Measurements from ENCODE around the gene IRGQ.

Gene IRGQ

GRCh38 chr19:43625918-43626579 is 30.1 kb upstream of the IRGQ start:
- TF ChIP-seq CTCF (conservative IDR thresholded peaks at IDR 0.05; ENCODE audit: control insufficient read depth, insufficient read depth, low read depth, low read length), result no peak
- peak; percentile 50 for DNase-seq (ENCODE audit: low read depth)
- H3K4me3 ChIP-seq (ENCODE audit: control insufficient read depth, low read depth, low read length), result no peak overlapping the region

GRCh38 chr19:43624933-43625332 is 29.0 kb upstream of the IRGQ start:
- H3K4me3 ChIP-seq (ENCODE audit: control insufficient read depth, low read depth, low read length), result no peak overlapping the region
- peak; percentile 61 for DNase-seq (ENCODE audit: low read depth)
- peak; percentile 17 for TF ChIP-seq CTCF (conservative IDR thresholded peaks at IDR 0.05; ENCODE audit: control insufficient read depth, insufficient read depth, low read depth, low read length)

- no peak for TF ChIP-seq CTCF (conservative IDR thresholded peaks at IDR 0.05; ENCODE audit: control insufficient read depth, insufficient read depth, low read depth, low read length)
- no peak overlapping the region for H3K4me3 ChIP-seq (ENCODE audit: control insufficient read depth, low read depth, low read length)
- DNase-seq (ENCODE audit: low read depth), result no peak
Measured at GRCh38 chr19:43623889-43624670, 28.1 kb upstream of the IRGQ start.

- TF ChIP-seq CTCF (conservative IDR thresholded peaks at IDR 0.05; ENCODE audit: control insufficient read depth, insufficient read depth, low read depth, low read length), result no peak
- DNase-seq (ENCODE audit: low read depth), result no peak
- no peak overlapping the region for H3K4me3 ChIP-seq (ENCODE audit: control insufficient read depth, low read depth, low read length)
Measured at GRCh38 chr19:43622956-43623355, 27.0 kb upstream of the IRGQ start.

- H3K4me3 ChIP-seq (ENCODE audit: control insufficient read depth, low read depth, low read length), result no peak overlapping the region
- TF ChIP-seq CTCF (conservative IDR thresholded peaks at IDR 0.05; ENCODE audit: control insufficient read depth, insufficient read depth, low read depth, low read length), result no peak
- DNase-seq (ENCODE audit: low read depth), result no peak
Measured at GRCh38 chr19:43622070-43622469, 26.1 kb upstream of the IRGQ start.

GRCh38 chr19:43620061-43621001 is 24.4 kb upstream of the IRGQ start:
- H3K4me3 ChIP-seq (ENCODE audit: control insufficient read depth, low read depth, low read length), result peak overlapping the region; percentile 87
- no peak for DNase-seq (ENCODE audit: low read depth)

More at GRCh38 chr19:43620061-43621001, 24.4 kb upstream of the IRGQ start:
- no peak for TF ChIP-seq CTCF (conservative IDR thresholded peaks at IDR 0.05; ENCODE audit: control insufficient read depth, insufficient read depth, low read depth, low read length)

Data from fibroblast of mammary gland (primary cell).